Measurements from ENCODE around the gene RARG. TPM values are rescaled to one million over a fixed set of nuclear protein-coding genes. Genes with fewer than 3 reads are reported as not detected.

Gene RARG
- total RNA-seq, 1 donor from 2014 or later = 21.7 TPM

DNA sequence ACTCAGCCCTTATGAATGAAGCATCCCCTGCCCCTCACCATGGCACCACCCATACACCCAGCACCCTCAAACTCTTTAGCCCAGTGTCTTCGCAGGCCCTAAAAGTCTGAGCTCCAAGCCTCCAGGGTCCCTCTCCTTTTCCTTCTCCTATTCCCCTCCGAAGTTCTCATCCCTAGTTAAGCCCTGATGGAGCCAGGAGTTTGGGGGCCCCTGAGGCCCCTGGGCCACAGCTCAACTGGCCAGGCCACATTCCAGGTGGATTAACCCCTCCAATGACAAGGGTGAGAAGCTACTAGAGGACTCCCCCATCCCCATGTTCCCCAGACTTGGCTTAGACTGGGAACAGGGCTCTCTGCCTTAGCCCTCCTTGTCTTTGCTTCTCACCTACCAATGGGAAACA, 2.6 kb downstream of the RARG start:
- no peak for DNase-seq (ENCODE audit: low spot score)
- peaks cover 2% of the 10 kb centered on the region for H3K36me3 Mint-ChIP-seq (ENCODE audit: low read depth)
- no peak overlapping the region for H3K27ac Mint-ChIP-seq (ENCODE audit: unreplicated experiment)
- no peaks in the 10 kb centered on the region for H3K27me3 Mint-ChIP-seq (ENCODE audit: low read depth)
- no peak overlapping the region for H3K4me3 Mint-ChIP-seq (ENCODE audit: unreplicated experiment)
- no peak for TF ChIP-seq CTCF (IDR thresholded peaks at IDR 0.05)
- no peaks in the 10 kb centered on the region for H3K9me3 Mint-ChIP-seq (ENCODE audit: low read depth)
- peaks cover 51% of the 10 kb centered on the region for H3K4me1 Mint-ChIP-seq (ENCODE audit: low read depth)

DNA sequence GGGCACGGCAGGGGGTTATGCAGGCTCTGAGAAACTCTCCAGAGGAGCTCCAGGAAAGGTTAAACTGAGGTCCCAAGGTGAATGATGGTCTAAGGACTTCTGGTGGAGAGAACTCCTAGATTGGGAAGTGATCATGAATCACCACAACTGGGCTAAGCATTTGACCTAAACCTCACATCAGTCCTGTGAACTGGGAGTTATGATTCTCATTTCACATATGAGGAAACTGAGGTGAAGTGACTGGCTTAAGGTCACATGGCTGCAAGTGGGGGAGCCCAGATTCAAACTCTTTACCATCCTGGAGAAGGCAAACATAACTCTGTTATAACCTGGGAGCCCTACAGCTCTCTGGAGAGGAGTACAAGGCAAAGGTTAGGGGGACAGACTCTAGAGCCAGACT, 4.2 kb downstream of the RARG start:
- H3K36me3 Mint-ChIP-seq (ENCODE audit: low read depth) = peaks cover 2% of the 10 kb centered on the region
- peaks cover 54% of the 10 kb centered on the region for H3K4me1 Mint-ChIP-seq (ENCODE audit: low read depth)
- no peak overlapping the region for H3K4me3 Mint-ChIP-seq (ENCODE audit: unreplicated experiment)
- H3K27me3 Mint-ChIP-seq (ENCODE audit: low read depth) = no peaks in the 10 kb centered on the region
- no peak for TF ChIP-seq CTCF (IDR thresholded peaks at IDR 0.05)
- no peaks in the 10 kb centered on the region for H3K9me3 Mint-ChIP-seq (ENCODE audit: low read depth)
- DNase-seq (ENCODE audit: low spot score) = no peak
- peak overlapping the region; percentile 17 for H3K27ac Mint-ChIP-seq (ENCODE audit: unreplicated experiment)

DNA sequence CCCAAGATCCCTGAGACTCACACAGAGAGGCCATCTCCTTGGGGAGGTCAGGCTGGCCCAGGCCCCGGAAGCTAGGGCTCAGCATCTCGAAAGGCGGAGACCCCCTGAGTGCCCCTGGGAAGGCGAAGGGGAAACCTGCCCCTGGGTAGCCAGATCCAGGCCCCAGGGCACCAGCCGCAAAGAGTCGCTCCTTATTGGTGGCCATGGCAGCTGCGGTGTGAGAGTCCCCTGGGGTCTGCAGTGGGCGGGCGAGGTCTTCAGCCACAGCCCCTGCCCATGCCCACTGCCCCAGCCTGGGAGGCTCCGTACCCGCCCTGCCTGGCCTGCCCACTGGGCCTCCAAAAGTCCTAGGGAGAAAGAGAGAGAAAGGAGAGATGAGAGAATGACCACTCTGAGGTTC, 4.7 kb downstream of the RARG start:
- Mint-ChIP-seq H3K27ac (ENCODE audit: unreplicated experiment) (no peak overlapping the region), H3K9me3 (ENCODE audit: low read depth) (no peaks in the 10 kb centered on the region), H3K4me1 (ENCODE audit: low read depth) (peaks cover 54% of the 10 kb centered on the region), H3K4me3 (ENCODE audit: unreplicated experiment) (no peak overlapping the region), H3K27me3 (ENCODE audit: low read depth) (no peaks in the 10 kb centered on the region), H3K36me3 (ENCODE audit: low read depth) (peaks cover 2% of the 10 kb centered on the region)
- TF ChIP-seq CTCF (IDR thresholded peaks at IDR 0.05) = no peak
- DNase-seq (ENCODE audit: low spot score) = no peak

GRCh38 chr12:53226815-53227214, 5.2 kb downstream of the RARG start:
- no peak for DNase-seq (ENCODE audit: low spot score)
- Mint-ChIP-seq H3K4me3 (ENCODE audit: unreplicated experiment) (no peak overlapping the region), H3K36me3 (ENCODE audit: low read depth) (peaks cover 2% of the 10 kb centered on the region), H3K27ac (ENCODE audit: unreplicated experiment) (no peak overlapping the region), H3K27me3 (ENCODE audit: low read depth) (no peaks in the 10 kb centered on the region), H3K9me3 (ENCODE audit: low read depth) (no peaks in the 10 kb centered on the region), H3K4me1 (ENCODE audit: low read depth) (peaks cover 58% of the 10 kb centered on the region)
- no peak for TF ChIP-seq CTCF (IDR thresholded peaks at IDR 0.05)

GRCh38 chr12:53225635-53226424, 6.2 kb downstream of the RARG start:
- no peaks in the 10 kb centered on the region for H3K27me3 Mint-ChIP-seq (ENCODE audit: low read depth)
- H3K9me3 Mint-ChIP-seq (ENCODE audit: low read depth) = no peaks in the 10 kb centered on the region
- H3K36me3 Mint-ChIP-seq (ENCODE audit: low read depth) = peaks cover 2% of the 10 kb centered on the region
- DNase-seq (ENCODE audit: low spot score) = peak; percentile 50
- no peak overlapping the region for H3K4me3 Mint-ChIP-seq (ENCODE audit: unreplicated experiment)
- peak overlapping the region; percentile 38 for H3K27ac Mint-ChIP-seq (ENCODE audit: unreplicated experiment)
- no peak for TF ChIP-seq CTCF (IDR thresholded peaks at IDR 0.05)
- H3K4me1 Mint-ChIP-seq (ENCODE audit: low read depth) = peaks cover 54% of the 10 kb centered on the region

Data from chondrocyte (in vitro differentiated cells).